ENCODE data around the gene USP16. TPM values are rescaled to one million over a fixed set of nuclear protein-coding genes. Genes with fewer than 3 reads are reported as not detected.

Gene USP16
- total RNA-seq, 1 donor from 2014 or later, result 40.9 TPM

GRCh38 chr21:29096218-29097015 is 71.9 kb downstream of the USP16 start:
- intact Hi-C loops (cut with micrococcal nuclease), result loop anchor here (10.0 kb wide), 1 partner anchor 558 kb away; no protein-coding TSS in a partner anchor

GRCh38 chr21:29098156-29098555 is 73.7 kb downstream of the USP16 start:
- DNase-seq (ENCODE audit: low spot score), result no peak
- peaks cover 9% of the 10 kb centered on the region for H3K4me1 Mint-ChIP-seq (ENCODE audit: low read depth)
- no peaks in the 10 kb centered on the region for H3K9me3 Mint-ChIP-seq
- intact Hi-C loops (cut with micrococcal nuclease), result loop anchor here (10.0 kb wide), 1 partner anchor 557 kb away; no protein-coding TSS in a partner anchor
- peaks cover 23% of the 10 kb centered on the region for H3K27me3 Mint-ChIP-seq (ENCODE audit: low read depth)
- H3K27ac Mint-ChIP-seq, result no peak overlapping the region
- no peak overlapping the region for H3K4me3 Mint-ChIP-seq (ENCODE audit: low read depth)
- H3K36me3 Mint-ChIP-seq (ENCODE audit: low read depth), result peaks cover 6% of the 10 kb centered on the region

More at GRCh38 chr21:29096218-29097015, 71.9 kb downstream of the USP16 start:
- Mint-ChIP-seq H3K36me3 (ENCODE audit: low read depth) (peaks cover 6% of the 10 kb centered on the region), H3K9me3 (no peaks in the 10 kb centered on the region), H3K27ac (no peak overlapping the region), H3K4me3 (ENCODE audit: low read depth) (no peak overlapping the region), H3K4me1 (ENCODE audit: low read depth) (peaks cover 20% of the 10 kb centered on the region), H3K27me3 (ENCODE audit: low read depth) (peaks cover 23% of the 10 kb centered on the region)
- no peak for DNase-seq (ENCODE audit: low spot score)

DNA sequence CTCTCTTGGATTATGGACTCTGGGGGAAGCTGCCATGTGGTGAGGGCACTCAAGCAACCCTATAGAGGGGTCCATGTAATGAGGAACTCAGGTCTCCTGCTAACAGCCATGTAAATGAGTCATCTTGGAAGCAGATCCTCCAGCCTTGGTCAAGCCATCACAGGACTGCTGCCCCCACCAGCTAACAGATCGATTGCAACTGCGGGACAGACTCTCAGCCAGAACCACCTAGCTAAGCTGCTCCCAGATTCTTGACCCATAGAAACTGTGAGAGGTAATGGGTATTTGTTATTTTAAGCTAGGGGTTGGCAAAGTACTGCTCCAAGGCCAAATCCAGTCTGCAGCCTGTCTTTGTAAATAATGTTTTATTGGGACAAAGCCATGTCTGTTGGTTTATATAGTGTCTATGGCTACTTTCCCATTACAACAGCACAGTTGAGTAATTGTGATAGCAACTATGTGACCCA is 78.4 kb downstream of the USP16 start:
- Mint-ChIP-seq H3K4me1 (ENCODE audit: low read depth) (peaks cover 12% of the 10 kb centered on the region), H3K27ac (no peak overlapping the region), H3K9me3 (no peaks in the 10 kb centered on the region), H3K36me3 (ENCODE audit: low read depth) (peaks cover 8% of the 10 kb centered on the region), H3K27me3 (ENCODE audit: low read depth) (peaks cover 11% of the 10 kb centered on the region), H3K4me3 (ENCODE audit: low read depth) (no peak overlapping the region)
- DNase-seq (ENCODE audit: low spot score), result no peak
- intact Hi-C loops (cut with micrococcal nuclease), result no loop called here

Other genes starting within 250 kb of the USP16 start
- gene LTN1, start 31.8 kb upstream of the USP16 start, total RNA-seq, result 24.9 and 27.5 TPM in 2 replicates
- 9.2 and 9.4 TPM in 2 replicates for gene RWDD2B, start 5.3 kb upstream of the USP16 start, total RNA-seq
- gene CCT8, start 49.0 kb downstream of the USP16 start, total RNA-seq, result 366 and 387 TPM in 2 replicates
- 3.3 and 3.9 TPM in 2 replicates for gene MAP3K7CL, start 106.0 kb downstream of the USP16 start, total RNA-seq